CD8-positive, alpha-beta memory T cell (primary cell): ENCODE data around the gene FAM20A. TPM values are rescaled to one million over a fixed set of nuclear protein-coding genes. Genes with fewer than 3 reads are reported as not detected.
"Not testable (repeated sequence)": the region's sequence is repeated elsewhere in the genome, so short reads cannot be mapped to it uniquely, and the experiment has no call there.

Experiments
- CTCF ChIA-PET: fragments of 350-600 bp; sonication (Branson Sonifier 250); formaldehyde crosslinking; loops from one replicate; lab custom pipeline; 2021; ENCODE audit warnings: antibody characterized with exemption; lab: Charles Lee
- POLR2A ChIA-PET: fragments of 350-600 bp; sonication (Branson Sonifier 250); formaldehyde crosslinking; loops from one replicate; lab custom pipeline; 2021; ENCODE audit warnings: antibody characterized with exemption; lab: Charles Lee
- DNase-seq, 5 donors: peaks; one replicate each; pipeline versions ENCODE4 v3.0.0 to v3.0.0-alpha.2; 2020 to 2022; ENCODE audit warnings: mixed read lengths in 1 of 5
- H3K27ac ChIP-seq: one replicate; pipeline ENCODE4 v1.7.0; 2013; ENCODE audit warnings: low read depth, mild to moderate bottlenecking, low read length, moderate library complexity
- H3K27me3 ChIP-seq: 2 replicates; pipeline ENCODE4 v1.7.0; 2013; ENCODE audit warnings: low read length, mild to moderate bottlenecking; ENCODE audit not compliant: insufficient read depth, poor library complexity, severe bottlenecking
- H3K36me3 ChIP-seq: 2 replicates; pipeline ENCODE4 v1.7.0; 2013; ENCODE audit warnings: mild to moderate bottlenecking, low read length, moderate library complexity; ENCODE audit not compliant: insufficient read depth
- H3K4me1 ChIP-seq: 2 replicates; pipeline ENCODE4 v1.7.0; 2013; ENCODE audit warnings: mild to moderate bottlenecking, low read length, moderate library complexity; ENCODE audit not compliant: insufficient read depth
- H3K4me3 ChIP-seq: 2 replicates; pipeline ENCODE4 v1.7.0; 2013; ENCODE audit warnings: mild to moderate bottlenecking, low read length
- H3K9me3 ChIP-seq: 2 replicates; pipeline ENCODE4 v1.7.0; 2013; ENCODE audit warnings: mild to moderate bottlenecking, low read length
- H3K27ac Mint-ChIP-seq, 8 donors: one replicate each; pipeline ENCODE4 v1.8.0; 2020 to 2021; ENCODE audit warnings: mixed read lengths in 8 of 8, mild to moderate bottlenecking in 6 of 8, inconsistent platforms in 3 of 8, moderate library complexity in 3 of 8
- H3K27me3 Mint-ChIP-seq, 2 donors: one replicate each; pipeline ENCODE4 v1.8.0; 2020 to 2021; ENCODE audit warnings: mixed read lengths in 2 of 2, mild to moderate bottlenecking in 1 of 2, moderate library complexity in 1 of 2
- H3K36me3 Mint-ChIP-seq, 3 donors: one replicate each; pipeline ENCODE4 v1.8.0; 2020 to 2021; ENCODE audit warnings: mixed read lengths in 3 of 3, inconsistent platforms in 1 of 3, mild to moderate bottlenecking in 1 of 3
- H3K4me1 Mint-ChIP-seq, 3 donors: one replicate each; pipeline ENCODE4 v1.8.0; 2020 to 2021; ENCODE audit warnings: mixed read lengths in 3 of 3, inconsistent platforms in 1 of 3, mild to moderate bottlenecking in 1 of 3
- H3K4me3 Mint-ChIP-seq, 7 donors: one replicate each; pipeline ENCODE4 v1.8.0; 2020 to 2021; ENCODE audit warnings: mixed read lengths in 7 of 7, mild to moderate bottlenecking in 6 of 7, moderate library complexity in 4 of 7, inconsistent platforms in 2 of 7
- H3K9me3 Mint-ChIP-seq, 5 donors: one replicate each; pipeline ENCODE4 v1.8.0; 2020 to 2022; ENCODE audit warnings: mixed read lengths in 5 of 5, mild to moderate bottlenecking in 3 of 5, moderate library complexity in 2 of 5, inconsistent platforms in 1 of 5
- polyA plus RNA-seq: library from polyadenylated mRNA; unstranded; fragments of 300-500 nt; fragmentation: Illumina TruSeq; gene quantifications from one replicate; pipeline ENCODE4 v1.2.3, GENCODE V29; 2021
- total RNA-seq, 2 experiments: library from RNA; stranded (reverse); gene quantifications; one replicate each; pipeline ENCODE4 v1.2.3, GENCODE V29; 2021

Gene FAM20A
- total and polyA plus RNA-seq, 3 experiments from 2014 or later = 0.07 TPM; not detected in 2

DNA sequence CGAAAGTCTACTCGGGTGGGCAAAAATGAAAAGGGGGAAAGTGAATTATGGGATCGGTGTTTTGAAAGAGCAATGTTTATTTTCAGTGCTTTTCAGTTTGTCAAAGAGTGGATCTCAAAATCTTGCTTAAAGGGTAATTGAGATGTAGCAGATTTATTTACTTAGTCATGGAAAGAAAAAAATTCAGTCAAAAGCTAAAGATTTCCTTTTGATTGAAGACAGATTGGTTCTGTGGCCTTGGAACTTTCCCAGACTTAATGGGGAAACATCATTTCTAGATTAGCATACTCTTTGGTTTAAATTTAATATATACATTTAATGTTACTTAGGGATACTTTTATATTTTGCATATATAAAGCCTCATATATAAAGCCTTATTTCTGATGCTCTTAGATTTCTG lies 68.3 kb downstream of the FAM20A start:
- H3K9me3 Mint-ChIP-seq = no peaks in the 10 kb centered on the region
- Histone ChIP-seq H3K4me3 (no peak overlapping the region), H3K27ac (no peak overlapping the region), H3K9me3 (no peaks in the 10 kb centered on the region), H3K36me3 (peaks cover 43% of the 10 kb centered on the region), H3K27me3 (no peaks in the 10 kb centered on the region), H3K4me1 (no peaks in the 10 kb centered on the region)
- DNase-seq = no peak
- no peak overlapping the region for H3K4me3 Mint-ChIP-seq
- H3K27me3 Mint-ChIP-seq = no peaks in the 10 kb centered on the region
- peak overlapping the region in 2 of 8 donors; percentile 13 to 43 for H3K27ac Mint-ChIP-seq
- H3K36me3 Mint-ChIP-seq = peaks cover 9 to 87% (median 39%) of the 10 kb centered on the region in 3 donors
- POLR2A ChIA-PET = no interaction called here
- H3K4me1 Mint-ChIP-seq = peaks cover 0 to 4% (median 1%) of the 10 kb centered on the region in 3 donors
- CTCF ChIA-PET = no interaction called here

DNA sequence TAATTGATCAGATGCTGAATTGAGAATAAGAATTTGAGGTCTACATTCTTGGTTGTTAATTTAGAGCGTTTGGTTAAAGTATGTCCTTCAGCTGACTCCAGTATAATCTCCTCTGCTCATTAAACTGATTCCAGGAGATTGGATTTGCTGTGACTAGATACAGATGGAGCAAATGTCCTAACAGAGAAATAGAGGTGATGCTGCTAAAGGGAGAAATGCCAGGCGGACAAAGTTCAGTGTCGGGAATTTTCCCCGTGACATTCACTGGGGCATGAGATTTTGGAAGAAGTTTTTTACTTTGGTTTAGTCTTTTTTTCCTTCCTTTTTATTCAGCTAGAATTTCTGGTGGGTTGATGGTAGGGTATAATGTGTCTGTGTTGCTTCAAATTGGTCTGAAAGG lies 69.9 kb downstream of the FAM20A start:
- Histone ChIP-seq H3K36me3 (peaks cover 52% of the 10 kb centered on the region), H3K27ac (no peak overlapping the region), H3K27me3 (no peaks in the 10 kb centered on the region), H3K4me1 (no peaks in the 10 kb centered on the region), H3K4me3 (no peak overlapping the region), H3K9me3 (no peaks in the 10 kb centered on the region)
- Mint-ChIP-seq H3K36me3 (peaks cover 15 to 89% (median 48%) of the 10 kb centered on the region in 3 donors), H3K27me3 (no peaks in the 10 kb centered on the region), H3K9me3 (no peaks in the 10 kb centered on the region), H3K4me1 (peaks cover 4 to 12% (median 6%) of the 10 kb centered on the region in 3 donors), H3K4me3 (no peak overlapping the region), H3K27ac (peak overlapping the region in 3 of 8 donors; percentile 47 to 58 (median 52))
- ChIA-PET POLR2A (no interaction called here), CTCF (no interaction called here)
- no peak for DNase-seq

DNA sequence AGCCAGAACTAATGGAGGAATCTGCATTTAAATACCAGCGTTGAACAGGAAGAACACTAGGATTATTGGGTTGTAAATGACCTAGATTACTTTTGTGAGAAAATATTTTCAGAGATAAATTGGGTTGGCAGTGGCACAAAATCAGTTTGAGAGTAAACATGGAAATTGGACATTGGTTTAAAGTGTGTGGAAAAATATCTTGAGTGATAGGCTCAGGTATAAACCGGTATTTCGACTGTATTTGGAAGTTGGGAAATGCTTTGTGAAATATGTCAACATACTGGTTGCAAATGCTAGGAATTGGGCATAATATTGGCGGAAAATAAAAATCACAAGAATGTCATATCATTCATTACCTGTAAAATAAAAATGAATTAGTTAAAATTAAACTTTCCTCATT lies 73.9 kb downstream of the FAM20A start:
- H3K4me3 ChIP-seq = no peak overlapping the region
- peaks cover 74% of the 10 kb centered on the region for H3K36me3 ChIP-seq
- CTCF ChIA-PET = no interaction called here
- H3K27me3 ChIP-seq = no peaks in the 10 kb centered on the region
- Mint-ChIP-seq H3K36me3 (peaks cover 15 to 94% (median 51%) of the 10 kb centered on the region in 3 donors), H3K9me3 (no peaks in the 10 kb centered on the region), H3K4me1 (peaks cover 11 to 34% (median 19%) of the 10 kb centered on the region in 3 donors), H3K4me3 (no peak overlapping the region), H3K27ac (peak overlapping the region in 5 of 8 donors; percentile 3 to 75 (median 35)), H3K27me3 (peaks cover 0 to 2% of the 10 kb centered on the region in 2 donors)
- DNase-seq = no peak
- no peaks in the 10 kb centered on the region for H3K9me3 ChIP-seq
- H3K4me1 ChIP-seq = no peaks in the 10 kb centered on the region
- POLR2A ChIA-PET = no interaction called here
- H3K27ac ChIP-seq = no peak overlapping the region

DNA sequence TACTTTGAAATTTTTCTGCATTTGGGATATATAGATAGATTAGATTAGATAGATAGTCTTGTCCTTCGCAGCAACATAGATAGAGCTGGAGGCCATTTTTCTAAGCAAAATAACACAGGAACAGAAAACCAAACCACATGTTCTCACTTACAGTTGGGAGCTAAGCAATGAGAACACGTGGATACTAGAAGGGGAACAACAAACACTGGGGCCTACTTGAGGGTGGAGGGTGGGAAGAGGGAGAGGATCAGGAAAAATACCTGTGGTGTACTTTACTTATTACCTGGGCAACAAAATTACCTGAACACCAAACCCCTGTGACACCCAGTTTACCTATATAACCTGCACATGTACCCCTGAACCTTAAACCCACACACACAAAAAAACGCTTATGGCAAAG lies 74.6 kb downstream of the FAM20A start:
- Histone ChIP-seq H3K36me3 (peaks cover 74% of the 10 kb centered on the region), H3K4me1 (no peaks in the 10 kb centered on the region), H3K4me3 (no peak overlapping the region), H3K27ac (no peak overlapping the region), H3K27me3 (no peaks in the 10 kb centered on the region), H3K9me3 (no peaks in the 10 kb centered on the region)
- H3K4me1 Mint-ChIP-seq = peaks cover 17 to 41% (median 27%) of the 10 kb centered on the region in 3 donors
- peak overlapping the region in 2 of 8 donors; percentile 17 to 25 for H3K27ac Mint-ChIP-seq
- H3K4me3 Mint-ChIP-seq = no peak overlapping the region
- ChIA-PET CTCF (no interaction called here), POLR2A (no interaction called here)
- H3K27me3 Mint-ChIP-seq = peaks cover 0 to 2% of the 10 kb centered on the region in 2 donors
- no peaks in the 10 kb centered on the region for H3K9me3 Mint-ChIP-seq
- DNase-seq = no peak
- peaks cover 15 to 98% (median 51%) of the 10 kb centered on the region in 3 donors for H3K36me3 Mint-ChIP-seq

- ChIA-PET CTCF (no interaction called here), POLR2A (no interaction called here)
- peaks cover 42% of the 10 kb centered on the region for H3K36me3 ChIP-seq
- Mint-ChIP-seq H3K9me3 (no peaks in the 10 kb centered on the region), H3K27me3 (peaks cover 0 to 2% of the 10 kb centered on the region in 2 donors), H3K36me3 (peaks cover 12 to 90% (median 36%) of the 10 kb centered on the region in 3 donors), H3K4me1 (peaks cover 35 to 69% (median 66%) of the 10 kb centered on the region in 3 donors), H3K27ac (peak overlapping the region in 4 of 8 donors; percentile 29 to 70 (median 36)), H3K4me3 (no peak overlapping the region)
- no peak overlapping the region for H3K27ac ChIP-seq
- no peak for DNase-seq
- no peaks in the 10 kb centered on the region for H3K9me3 ChIP-seq
- H3K4me1 ChIP-seq = no peaks in the 10 kb centered on the region
- H3K27me3 ChIP-seq = no peaks in the 10 kb centered on the region
- no peak overlapping the region for H3K4me3 ChIP-seq
These were observed 78.9 kb downstream of the FAM20A start for GRCh38 chr17:68522266-68522665.

GRCh38 chr17:68519911-68520310 lies 81.3 kb downstream of the FAM20A start:
- DNase-seq = no peak

GRCh38 chr17:68519051-68519450 lies 82.1 kb downstream of the FAM20A start:
- peaks cover 14% of the 10 kb centered on the region for H3K4me1 ChIP-seq
- H3K9me3 Mint-ChIP-seq, H3K9me3 ChIP-seq, H3K27ac ChIP-seq, H3K4me3 Mint-ChIP-seq, H3K27me3 ChIP-seq, DNase-seq, H3K27me3 Mint-ChIP-seq, POLR2A ChIA-PET, CTCF ChIA-PET, H3K4me3 ChIP-seq: not testable (repeated sequence)
- H3K36me3 ChIP-seq = peaks cover 23% of the 10 kb centered on the region
- H3K27ac Mint-ChIP-seq = peak overlapping the region in 7 of 8 donors; percentile 22 to 59 (median 48)
- H3K36me3 Mint-ChIP-seq = peaks cover 6 to 83% (median 27%) of the 10 kb centered on the region in 3 donors
- peaks cover 52 to 83% (median 80%) of the 10 kb centered on the region in 3 donors for H3K4me1 Mint-ChIP-seq

More at GRCh38 chr17:68519911-68520310, 81.3 kb downstream of the FAM20A start:
- no peak overlapping the region for H3K4me3 Mint-ChIP-seq
- H3K9me3 Mint-ChIP-seq = no peaks in the 10 kb centered on the region
- peaks cover 43 to 80% (median 75%) of the 10 kb centered on the region in 3 donors for H3K4me1 Mint-ChIP-seq
- no peaks in the 10 kb centered on the region for H3K27me3 Mint-ChIP-seq
- ChIA-PET CTCF (no interaction called here), POLR2A (no interaction called here)
- H3K4me1 ChIP-seq = peaks cover 5% of the 10 kb centered on the region
- H3K27me3 ChIP-seq = no peaks in the 10 kb centered on the region
- peaks cover 6 to 88% (median 30%) of the 10 kb centered on the region in 3 donors for H3K36me3 Mint-ChIP-seq
- H3K9me3 ChIP-seq = no peaks in the 10 kb centered on the region
- H3K27ac Mint-ChIP-seq = peak overlapping the region in 5 of 8 donors; percentile 50 to 93 (median 51)
- no peak overlapping the region for H3K27ac ChIP-seq
- H3K36me3 ChIP-seq = peaks cover 30% of the 10 kb centered on the region
- H3K4me3 ChIP-seq = no peak overlapping the region

DNA sequence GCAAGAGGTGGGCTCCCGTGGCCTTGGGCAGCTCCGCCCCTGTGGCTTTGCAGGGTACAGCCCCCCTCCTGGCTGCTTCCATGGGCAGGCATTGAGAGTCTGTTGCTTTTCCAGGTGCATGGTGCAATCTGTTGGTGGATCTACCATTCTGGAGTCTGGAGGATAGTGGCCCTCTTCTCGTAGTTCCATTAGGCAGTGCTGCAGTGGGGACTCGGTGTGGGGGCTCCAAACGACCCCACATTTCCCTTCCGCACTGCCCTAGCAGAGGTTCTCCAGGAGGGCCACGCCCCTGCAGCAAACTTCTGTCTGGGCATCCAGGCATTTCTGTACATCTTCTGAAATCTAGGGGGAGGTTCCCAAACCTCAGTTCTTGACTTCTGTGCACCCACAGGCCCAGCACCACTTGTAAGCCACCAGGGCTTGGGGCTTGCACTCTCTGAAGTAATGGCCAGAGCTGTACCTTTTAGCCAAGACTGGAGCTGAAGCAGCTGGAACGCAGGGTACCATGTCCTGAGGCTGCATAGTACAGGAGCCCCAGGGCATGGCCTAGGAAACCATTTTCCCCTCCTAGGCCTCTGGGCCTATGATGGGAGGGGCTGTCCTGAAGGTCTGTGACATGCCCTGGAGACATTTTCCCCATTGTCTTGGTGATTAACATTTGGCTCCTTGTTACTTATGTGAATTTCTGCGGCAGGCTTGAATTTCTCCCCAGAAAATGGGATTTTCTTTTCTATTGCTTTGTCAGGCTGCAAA lies 82.9 kb downstream of the FAM20A start:
- DNase-seq = no peak
- no peaks in the 10 kb centered on the region for H3K27me3 ChIP-seq
- no peak overlapping the region for H3K4me3 ChIP-seq
- Mint-ChIP-seq H3K36me3 (peaks cover 6 to 81% (median 23%) of the 10 kb centered on the region in 3 donors), H3K4me3 (no peak overlapping the region), H3K27me3 (no peaks in the 10 kb centered on the region), H3K9me3 (no peaks in the 10 kb centered on the region), H3K4me1 (peaks cover 60 to 91% (median 85%) of the 10 kb centered on the region in 3 donors), H3K27ac (peak overlapping the region in 5 of 8 donors; percentile 15 to 59 (median 50))
- H3K36me3 ChIP-seq = peaks cover 16% of the 10 kb centered on the region
- peaks cover 22% of the 10 kb centered on the region for H3K4me1 ChIP-seq
- no peaks in the 10 kb centered on the region for H3K9me3 ChIP-seq
- no peak overlapping the region for H3K27ac ChIP-seq
- POLR2A ChIA-PET = no interaction called here
- CTCF ChIA-PET = no interaction called here
